NCI-H2107 treated with DMSO at 0.1 percent for 48 hours (cell line): ENCODE measurements around the gene PXK.
"Not testable (repeated sequence)": the region's sequence is repeated elsewhere in the genome, so short reads cannot be mapped to it uniquely, and the experiment has no call there.

Experiments
- DNase-seq: peaks from one replicate; lab custom pipeline; 2025; ENCODE audit not compliant: unreplicated experiment; lab: John Stamatoyannopoulos, UW

PXK gene

GRCh38 chr3:58332575-58333188 lies at the start of gene PXK:
TSS of gene PXK (plus strand) at chr3:58332892. CDS start at chr3:58332989, 97 bp downstream.
- DNase-seq, result no peak

GRCh38 chr3:58285334-58285733 lies 47.4 kb upstream of the PXK start:
- no peak for DNase-seq

- DNase-seq, result no peak
Observed at GRCh38 chr3:58287354-58287753, 45.3 kb upstream of the PXK start.

GRCh38 chr3:58288011-58288728 lies 44.5 kb upstream of the PXK start:
- DNase-seq, result no peak

GRCh38 chr3:58288964-58289613 lies 43.6 kb upstream of the PXK start:
- DNase-seq, result not testable (repeated sequence)

GRCh38 chr3:58290446-58290845 lies 42.2 kb upstream of the PXK start:
- DNase-seq, result not testable (repeated sequence)

GRCh38 chr3:58291671-58292338 lies 40.9 kb upstream of the PXK start:
- no peak for DNase-seq

- DNase-seq, result no peak
Observed at GRCh38 chr3:58292866-58293265, 39.8 kb upstream of the PXK start.

- DNase-seq, result no peak
Observed at GRCh38 chr3:58293516-58293915, 39.2 kb upstream of the PXK start.

GRCh38 chr3:58296269-58296668 lies 36.4 kb upstream of the PXK start:
- DNase-seq, result no peak

GRCh38 chr3:58296843-58297242 lies 35.8 kb upstream of the PXK start:
- DNase-seq, result no peak

- no peak for DNase-seq
Observed at GRCh38 chr3:58298190-58298589, 34.5 kb upstream of the PXK start.

- no peak for DNase-seq
Observed at GRCh38 chr3:58299075-58299474, 33.6 kb upstream of the PXK start.

- DNase-seq, result no peak
Observed at GRCh38 chr3:58299839-58300516, 32.7 kb upstream of the PXK start.

- DNase-seq, result peak; percentile 65
Observed at GRCh38 chr3:58305882-58306711, 26.6 kb upstream of the PXK start, which contains the start of the genes HTD2 and RPP14. TSS of gene HTD2 (plus strand) at chr3:58306520. CDS start at chr3:58317614, 11,094 bp downstream. TSS of gene RPP14 (plus strand) at chr3:58306245. CDS start at chr3:58310330, 4,085 bp downstream.

- DNase-seq, result no peak
Observed at GRCh38 chr3:58307639-58308215, 25.0 kb upstream of the PXK start.

- no peak for DNase-seq
Observed at GRCh38 chr3:58308728-58309127, 24.0 kb upstream of the PXK start.

- no peak for DNase-seq
Observed at GRCh38 chr3:58317811-58318210, 14.9 kb upstream of the PXK start.

- no peak for DNase-seq
Observed at GRCh38 chr3:58321791-58322190, 10.9 kb upstream of the PXK start.

GRCh38 chr3:58322793-58323192 lies 9.9 kb upstream of the PXK start:
- no peak for DNase-seq
